SK-N-SH (cell line): Measurements from ENCODE around the gene ORC3. TPM values are rescaled to one million over a fixed set of nuclear protein-coding genes. Genes with fewer than 3 reads are reported as not detected.
A peak's percentile ranks its signal among the peaks of the same experiment; 100 is the strongest.

Experiments used
- CTCF ChIA-PET: fragments of 300-600, 350-600 bp; formaldehyde crosslinking; extraction: SDS; loops from one replicate; lab custom pipeline; 2021; lab: Yijun Ruan, JAX
- POLR2A ChIA-PET: fragments of 350-600 bp; sonication (Branson Sonifier 250); formaldehyde crosslinking; extraction: SDS; loops from one replicate; lab custom pipeline; 2020; ENCODE audit warnings: antibody characterized with exemption, inconsistent platforms; lab: Yijun Ruan, JAX
- DNase-seq: peaks from one replicate; pipeline ENCODE4 v3.0.0; 2012
- H2AFZ ChIP-seq: fragments of 200-600 bp; sonication (generic); 2 replicates; pipeline ENCODE4 v1.8.1; 2016; ENCODE audit warnings: antibody characterized with exemption, mild to moderate bottlenecking, low read depth
- H3F3A ChIP-seq: fragments of 200-600 bp; sonication (generic); replicated peaks from 2 replicates; pipeline ENCODE3; 2016; ENCODE audit warnings: antibody characterized with exemption, mild to moderate bottlenecking; ENCODE audit not compliant: insufficient read depth
- H3K27ac ChIP-seq, 2 experiments: fragments of 200-500 bp in 1 of 2; fragments of 200-600 bp in 1 of 2; sonication (Bioruptor generic) in 1 of 2; sonication (generic), shearing (Covaris generic) in 1 of 2; 2 replicates each; pipeline versions ENCODE4 v1.5.1 to v1.6.1; 2014 to 2016; ENCODE audit warnings: low read depth in 2 of 2, inconsistent platforms in 1 of 2, low read length in 1 of 2, mild to moderate bottlenecking in 1 of 2, mixed read lengths in 1 of 2
- H3K27me3 ChIP-seq: fragments of 200-600 bp; sonication (generic), shearing (Covaris generic); 2 replicates; pipeline ENCODE4 v1.6.1; 2016; ENCODE audit warnings: mixed run types; ENCODE audit not compliant: insufficient read depth
- H3K36me3 ChIP-seq, 2 experiments: fragments of 200-500 bp in 1 of 2; fragments of 200-600 bp in 1 of 2; sonication (Bioruptor generic) in 1 of 2; sonication (generic) in 1 of 2; replicated peaks in 1 of 2; 2 replicates each; pipeline versions ENCODE3 to v1.5.1; 2014 to 2016; ENCODE audit warnings: low read length in 1 of 2, mild to moderate bottlenecking in 1 of 2; ENCODE audit not compliant: insufficient read depth in 2 of 2, control insufficient read depth in 1 of 2
- H3K4me1 ChIP-seq, 2 experiments: fragments of 200-500 bp in 1 of 2; fragments of 200-600 bp in 1 of 2; sonication (Bioruptor generic) in 1 of 2; sonication (generic), shearing (Covaris generic) in 1 of 2; 2 replicates each; pipeline versions ENCODE4 v1.5.1 to v1.6.1; 2014 to 2016; ENCODE audit warnings: low read depth in 1 of 2, low read length in 1 of 2, mixed run types in 1 of 2; ENCODE audit not compliant: insufficient read depth in 2 of 2, control insufficient read depth in 1 of 2
- H3K4me2 ChIP-seq: fragments of 200-600 bp; sonication (generic), shearing (Covaris generic); 2 replicates; pipeline ENCODE4 v1.6.1; 2017; ENCODE audit warnings: mixed run types
- H3K4me3 ChIP-seq, 2 experiments: fragments of 200-500 bp in 1 of 2; fragments of 200-600 bp in 1 of 2; sonication (Bioruptor generic) in 1 of 2; sonication (generic), shearing (Covaris generic) in 1 of 2; 2 replicates each; pipeline versions ENCODE4 v1.5.1 to v1.8.1; 2014 to 2016; ENCODE audit warnings: low read depth in 2 of 2, inconsistent platforms in 1 of 2, low read length in 1 of 2, mild to moderate bottlenecking in 1 of 2, mixed read lengths in 1 of 2, moderate library complexity in 1 of 2
- H3K79me2 ChIP-seq: fragments of 200-600 bp; sonication (generic); 2 replicates; pipeline ENCODE4 v1.8.1; 2017; ENCODE audit warnings: mild to moderate bottlenecking; ENCODE audit not compliant: insufficient read depth
- H3K9ac ChIP-seq: fragments of 200-600 bp; sonication (generic); 2 replicates; pipeline ENCODE4 v1.6.1; 2017; ENCODE audit warnings: mixed run types
- H3K9me2 ChIP-seq: fragments of 200-600 bp; sonication (generic); 2 replicates; pipeline ENCODE4 v1.6.1; 2017; ENCODE audit warnings: mixed run types
- H3K9me3 ChIP-seq: fragments of 200-600 bp; sonication (generic); 2 replicates; pipeline ENCODE4 v1.6.1; 2017; ENCODE audit warnings: mixed run types, mild to moderate bottlenecking, moderate library complexity
- H4K20me1 ChIP-seq: fragments of 200-600 bp; sonication (generic); 2 replicates; pipeline ENCODE4 v1.6.1; 2017; ENCODE audit warnings: mild to moderate bottlenecking, mixed run types; ENCODE audit not compliant: insufficient read depth
- CHD2 ChIP-seq: fragments of 150-350 bp; IDR thresholded peaks from 2 replicates; pipeline ENCODE4 v1.6.1; 2018; ENCODE audit warnings: low read length; ENCODE audit not compliant: partially characterized antibody
- EP300 ChIP-seq, 2 experiments: IDR thresholded peaks; 2 replicates each; pipeline versions ENCODE4 v1.4.0 to v1.6.1; 2012; ENCODE audit warnings: borderline replicate concordance in 1 of 2, low read depth in 1 of 2, low read length in 1 of 2
- EZH2phosphoT487 ChIP-seq: fragments of 200-600 bp; sonication (generic); IDR thresholded peaks from 2 replicates; pipeline ENCODE4 v1.6.1; 2017; ENCODE audit warnings: low read depth, mixed run types, mild to moderate bottlenecking, antibody characterized with exemption, moderate library complexity, borderline replicate concordance
- FOSL2 ChIP-seq: IDR thresholded peaks from 2 replicates; pipeline ENCODE4 v1.4.0; 2012; ENCODE audit warnings: low read depth, mild to moderate bottlenecking, moderate library complexity, borderline replicate concordance
- FOXJ3 ChIP-seq: sonication (generic); formaldehyde crosslinking; IDR thresholded peaks from 2 replicates; pipeline ENCODE4 v1.5.1; 2020; ENCODE audit warnings: mild to moderate bottlenecking, missing genetic modification reagents
- GATA2 ChIP-seq: sonication (generic); formaldehyde crosslinking; IDR thresholded peaks from 2 replicates; pipeline ENCODE4 v1.5.0; 2020; ENCODE audit warnings: mild to moderate bottlenecking, missing genetic modification reagents
- IRF3 ChIP-seq: fragments of 150-350 bp; IDR thresholded peaks from 2 replicates; pipeline ENCODE4 v1.6.1; 2016; ENCODE audit warnings: mild to moderate bottlenecking, low read depth, low read length
- JUND ChIP-seq: IDR thresholded peaks from 2 replicates; pipeline ENCODE4 v1.4.0; 2012
- NRF1 ChIP-seq: IDR thresholded peaks from 2 replicates; pipeline ENCODE4 v1.6.1; 2012; ENCODE audit warnings: low read depth, mild to moderate bottlenecking, low read length
- RCOR1 ChIP-seq: fragments of 150-350 bp; IDR thresholded peaks from 2 replicates; pipeline ENCODE4 v1.6.1; 2017; ENCODE audit warnings: antibody characterized with exemption, low read length
- SMC3 ChIP-seq: IDR thresholded peaks from 2 replicates; pipeline ENCODE4 v1.6.1; 2012; ENCODE audit warnings: low read depth, low read length, improper control_type of control experiment
- TAF1 ChIP-seq: IDR thresholded peaks from 2 replicates; pipeline ENCODE4 v1.6.1; 2012; ENCODE audit warnings: low read depth, mild to moderate bottlenecking, low read length, moderate library complexity, borderline replicate concordance
- WGBS: methylation state at CpG from one replicate; pipeline ENCODE4 v1.1.6; 2017; ENCODE audit warnings: low lambda C conversion rate; 5-methylcytosine and 5-hydroxymethylcytosine counted together
- polyA plus RNA-seq, 3 experiments: library from polyadenylated mRNA; depleted of rRNA; stranded (reverse); fragments of >200 nt; gene quantifications; 2 replicates each; pipeline ENCODE4 v1.2.3, GENCODE V29; 2012
- TF ChIP-seq, protein P1 (sequence below): IDR thresholded peaks from 2 replicates; pipeline ENCODE4 v1.4.0; 2012; ENCODE audit warnings: low read depth, borderline replicate concordance
- TF ChIP-seq, protein P2 (sequence below): fragments of 200-600 bp; sonication (generic); IDR thresholded peaks from 2 replicates; pipeline ENCODE4 v1.6.1; 2017; ENCODE audit warnings: antibody characterized with exemption, mild to moderate bottlenecking, moderate library complexity
- TF ChIP-seq, protein P3 (sequence below): IDR thresholded peaks from 2 replicates; pipeline ENCODE4 v1.4.0; 2012; ENCODE audit warnings: low read depth

Gene ORC3
- polyA plus RNA-seq, 1 of the 3 experiments (the other 2 are of a cell fraction), result 13.3 TPM

DNA sequence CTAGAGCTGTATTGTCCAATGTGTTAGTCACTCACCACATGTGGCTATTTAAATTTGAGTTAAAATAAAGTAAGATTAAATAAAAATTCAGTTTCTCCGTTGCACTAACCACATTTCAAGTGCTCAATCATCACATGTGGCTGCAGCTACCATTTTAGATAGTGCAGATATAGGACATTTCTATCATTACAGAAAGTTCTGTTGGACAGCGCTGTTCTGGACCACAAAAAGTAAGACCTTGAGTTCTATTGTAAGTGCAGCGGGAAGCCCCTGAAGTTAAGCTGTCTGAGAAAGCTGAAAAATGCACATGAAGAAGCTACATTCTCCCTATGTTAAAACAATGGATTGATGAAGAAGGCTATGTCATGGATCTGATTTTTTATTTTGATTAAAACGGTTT is 1.1 kb downstream of the ORC3 start:
- no peak for TF ChIP-seq EP300 (IDR thresholded peaks at IDR 0.05; ENCODE audit: borderline replicate concordance in 1 of 2, low read depth in 1 of 2, low read length in 1 of 2)
- TF ChIP-seq TAF1, result no peak
- no peak for TF ChIP-seq CHD2
- TF ChIP-seq JUND, result no peak
- TF ChIP-seq, protein P1, sequence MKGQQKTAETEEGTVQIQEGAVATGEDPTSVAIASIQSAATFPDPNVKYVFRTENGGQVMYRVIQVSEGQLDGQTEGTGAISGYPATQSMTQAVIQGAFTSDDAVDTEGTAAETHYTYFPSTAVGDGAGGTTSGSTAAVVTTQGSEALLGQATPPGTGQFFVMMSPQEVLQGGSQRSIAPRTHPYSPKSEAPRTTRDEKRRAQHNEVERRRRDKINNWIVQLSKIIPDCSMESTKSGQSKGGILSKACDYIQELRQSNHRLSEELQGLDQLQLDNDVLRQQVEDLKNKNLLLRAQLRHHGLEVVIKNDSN, result no peak
- TF ChIP-seq IRF3, result no peak
- TF ChIP-seq GATA2 (CRISPR knock-in tag), result no peak
- Histone ChIP-seq H3K9me2 (no peaks in the 10 kb centered on the region), H3K4me3 (peak overlapping the region; percentile 60 to 90), H2AFZ (peak overlapping the region; percentile 88; the same call in 1 of the 2 replicates), H3K4me1 (peaks cover 4 to 9% of the 10 kb centered on the region in 2 experiments; a peak in 3 of 4 replicates), H3K36me3 (peaks cover 17 to 22% of the 10 kb centered on the region in 2 experiments), H3K9me3 (no peaks in the 10 kb centered on the region), H3K4me2 (peak overlapping the region; percentile 78), H3K27me3 (no peaks in the 10 kb centered on the region), H4K20me1 (peaks cover 12% of the 10 kb centered on the region), H3K79me2 (peaks cover 87% of the 10 kb centered on the region), H3K9ac (peak overlapping the region; percentile 88), H3F3A (no peaks in the 10 kb centered on the region), H3K27ac (no peak overlapping the region)
- 62% methylated on average over 4 of the region's 4 CpGs for WGBS
- DNase-seq, result no peak
- CTCF ChIA-PET, result no interaction called here
- POLR2A ChIA-PET, result no interaction called here

DNA sequence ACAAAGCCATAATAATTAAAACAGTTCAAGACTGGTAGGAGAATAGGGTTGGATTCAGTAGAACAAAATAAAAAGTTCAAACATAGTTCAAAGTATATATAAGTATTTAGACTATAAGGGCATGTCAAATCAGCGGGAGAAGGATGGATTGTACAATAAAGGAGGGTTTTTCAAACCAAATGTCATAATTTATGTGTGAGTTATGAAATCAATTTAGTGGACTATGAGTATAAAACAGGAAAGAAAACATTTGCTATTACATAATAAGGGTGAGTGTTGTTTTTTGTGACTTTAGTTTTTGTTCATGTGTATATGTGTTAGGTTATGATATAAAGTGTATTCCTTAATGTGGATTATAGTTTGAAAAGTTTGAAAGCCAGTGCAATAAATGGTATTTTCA is 10.6 kb downstream of the ORC3 start:
- TF ChIP-seq, protein P2, sequence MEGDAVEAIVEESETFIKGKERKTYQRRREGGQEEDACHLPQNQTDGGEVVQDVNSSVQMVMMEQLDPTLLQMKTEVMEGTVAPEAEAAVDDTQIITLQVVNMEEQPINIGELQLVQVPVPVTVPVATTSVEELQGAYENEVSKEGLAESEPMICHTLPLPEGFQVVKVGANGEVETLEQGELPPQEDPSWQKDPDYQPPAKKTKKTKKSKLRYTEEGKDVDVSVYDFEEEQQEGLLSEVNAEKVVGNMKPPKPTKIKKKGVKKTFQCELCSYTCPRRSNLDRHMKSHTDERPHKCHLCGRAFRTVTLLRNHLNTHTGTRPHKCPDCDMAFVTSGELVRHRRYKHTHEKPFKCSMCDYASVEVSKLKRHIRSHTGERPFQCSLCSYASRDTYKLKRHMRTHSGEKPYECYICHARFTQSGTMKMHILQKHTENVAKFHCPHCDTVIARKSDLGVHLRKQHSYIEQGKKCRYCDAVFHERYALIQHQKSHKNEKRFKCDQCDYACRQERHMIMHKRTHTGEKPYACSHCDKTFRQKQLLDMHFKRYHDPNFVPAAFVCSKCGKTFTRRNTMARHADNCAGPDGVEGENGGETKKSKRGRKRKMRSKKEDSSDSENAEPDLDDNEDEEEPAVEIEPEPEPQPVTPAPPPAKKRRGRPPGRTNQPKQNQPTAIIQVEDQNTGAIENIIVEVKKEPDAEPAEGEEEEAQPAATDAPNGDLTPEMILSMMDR, result no peak
- TF ChIP-seq SMC3 (no peak), FOXJ3 (CRISPR knock-in tag) (no peak), NRF1 (no peak), FOSL2 (no peak), JUND (no peak), RCOR1 (no peak), IRF3 (no peak), CHD2 (no peak), EZH2phosphoT487 (no peak)
- TF ChIP-seq, protein P3, sequence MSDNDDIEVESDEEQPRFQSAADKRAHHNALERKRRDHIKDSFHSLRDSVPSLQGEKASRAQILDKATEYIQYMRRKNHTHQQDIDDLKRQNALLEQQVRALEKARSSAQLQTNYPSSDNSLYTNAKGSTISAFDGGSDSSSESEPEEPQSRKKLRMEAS, result no peak
- 97% methylated on average over 1 of the region's 1 CpG for WGBS
- Histone ChIP-seq H3K4me1 (no peaks in the 10 kb centered on the region), H3F3A (no peaks in the 10 kb centered on the region), H3K27ac (no peak overlapping the region), H3K9me3 (no peaks in the 10 kb centered on the region), H3K27me3 (no peaks in the 10 kb centered on the region), H3K4me2 (no peak overlapping the region), H3K9ac (no peak overlapping the region), H3K9me2 (no peaks in the 10 kb centered on the region), H3K79me2 (no peaks in the 10 kb centered on the region), H4K20me1 (no peaks in the 10 kb centered on the region), H3K36me3 (peaks cover 19 to 38% of the 10 kb centered on the region in 2 experiments), H2AFZ (no peak overlapping the region), H3K4me3 (no peak overlapping the region)
- ChIA-PET CTCF (no interaction called here), POLR2A (no interaction called here)
- DNase-seq, result no peak
